Neural cell (in vitro differentiated cells): Measurements from ENCODE around the gene CDK5RAP2. TPM values are rescaled to one million over a fixed set of nuclear protein-coding genes. Genes with fewer than 3 reads are reported as not detected.

Source experiments
- H2AFZ ChIP-seq: fragments of 200-600, 300-800 bp; sonication (generic), shearing (Covaris generic); 2 replicates; pipeline ENCODE4 v1.6.0; 2014; ENCODE audit warnings: low read depth, mild to moderate bottlenecking, antibody characterized with exemption, low read length, moderate library complexity
- H3F3A ChIP-seq: fragments of 200-600 bp; shearing (Covaris generic); 2 replicates; pipeline ENCODE4 v1.6.1; 2016; ENCODE audit warnings: mild to moderate bottlenecking, moderate library complexity, mixed read lengths, antibody characterized with exemption, low read length; ENCODE audit not compliant: insufficient read depth, poor library complexity, severe bottlenecking
- H3K27ac ChIP-seq: fragments of 200-600, 300-800 bp; sonication (generic), shearing (Covaris generic); 2 replicates; pipeline ENCODE4 v1.5.1; 2014; ENCODE audit warnings: mild to moderate bottlenecking, low read length, moderate library complexity
- H3K27me3 ChIP-seq: fragments of 300-800, 200-600 bp; sonication (generic), shearing (Covaris generic); 2 replicates; pipeline ENCODE4 v1.6.0; 2014; ENCODE audit warnings: mild to moderate bottlenecking, low read depth, low read length, moderate library complexity; ENCODE audit not compliant: insufficient read depth
- H3K36me3 ChIP-seq: fragments of 300-800, 200-600 bp; sonication (generic), shearing (Covaris generic); 2 replicates; pipeline ENCODE4 v1.5.1; 2014; ENCODE audit warnings: mild to moderate bottlenecking, antibody characterized with exemption, low read length, moderate library complexity; ENCODE audit not compliant: insufficient read depth
- H3K4me2 ChIP-seq: fragments of 300-800, 200-600 bp; sonication (generic), shearing (Covaris generic); 2 replicates; pipeline ENCODE4 v1.6.0; 2014; ENCODE audit warnings: mild to moderate bottlenecking, low read length
- H3K4me3 ChIP-seq: fragments of 300-800, 200-600 bp; sonication (generic), shearing (Covaris generic); 2 replicates; pipeline ENCODE4 v1.5.1; 2014; ENCODE audit warnings: mild to moderate bottlenecking, low read length, moderate library complexity
- H3K79me2 ChIP-seq: fragments of 200-600 bp; shearing (Covaris generic); replicated peaks from 2 replicates; pipeline ENCODE4 v1.6.0; 2014; ENCODE audit warnings: mild to moderate bottlenecking, low read length, moderate library complexity; ENCODE audit not compliant: insufficient read depth
- H3K9ac ChIP-seq: fragments of 300-800, 200-600 bp; sonication (generic), shearing (Covaris generic); 2 replicates; pipeline ENCODE4 v1.6.1; 2016; ENCODE audit warnings: mild to moderate bottlenecking, low read length, mixed read lengths
- H3K9me2 ChIP-seq: fragments of 200-600 bp; shearing (Covaris generic); 2 replicates; pipeline ENCODE4 v1.6.1; 2016; ENCODE audit warnings: mild to moderate bottlenecking, low read length, mixed read lengths; ENCODE audit not compliant: insufficient read depth
- H3K9me3 ChIP-seq: fragments of 200-600, 300-800 bp; sonication (generic), shearing (Covaris generic); 2 replicates; pipeline ENCODE4 v1.6.1; 2016; ENCODE audit warnings: mild to moderate bottlenecking, mixed run types, low read length, moderate library complexity, mixed read lengths
- H4K20me1 ChIP-seq: fragments of 200-600 bp; shearing (Covaris generic); 2 replicates; pipeline ENCODE4 v1.6.1; 2016; ENCODE audit warnings: mild to moderate bottlenecking, mixed run types; ENCODE audit not compliant: insufficient read depth
- EP300 ChIP-seq: fragments of 450-650 bp; conservative IDR thresholded peaks from 2 replicates; pipeline ENCODE4 v1.6.1; 2014; ENCODE audit warnings: antibody characterized with exemption, mild to moderate bottlenecking, moderate library complexity; ENCODE audit not compliant: poor library complexity, severe bottlenecking
- EZH2 ChIP-seq: fragments of 200-600, 300-800 bp; shearing (Covaris generic), sonication (generic); IDR thresholded peaks from 2 replicates; pipeline ENCODE4 v1.6.1; 2014; ENCODE audit warnings: antibody characterized with exemption, low read length, borderline replicate concordance, mild to moderate bottlenecking; ENCODE audit not compliant: insufficient read depth, poor library complexity, severe bottlenecking
- MXI1 ChIP-seq: fragments of 450-650 bp; conservative IDR thresholded peaks from 2 replicates; pipeline ENCODE4 v1.6.1; 2014; ENCODE audit warnings: antibody characterized with exemption, mild to moderate bottlenecking; ENCODE audit not compliant: poor library complexity, severe bottlenecking
- POLR2AphosphoS5 ChIP-seq: IDR thresholded peaks from 2 replicates; pipeline ENCODE4 v1.6.1; 2012
- RAD21 ChIP-seq: fragments of 450-650 bp; conservative IDR thresholded peaks from 2 replicates; pipeline ENCODE4 v1.6.1; 2014; ENCODE audit warnings: antibody characterized with exemption, mild to moderate bottlenecking, moderate library complexity
- SMC3 ChIP-seq: fragments of 450-650 bp; conservative IDR thresholded peaks from 2 replicates; pipeline ENCODE4 v1.6.1; 2014; ENCODE audit warnings: antibody characterized with exemption, mild to moderate bottlenecking, moderate library complexity; ENCODE audit not compliant: poor library complexity
- TAF1 ChIP-seq: IDR thresholded peaks from 2 replicates; pipeline ENCODE4 v1.6.1; 2012; ENCODE audit warnings: low read depth
- polyA plus RNA-seq: library from polyadenylated mRNA; depleted of rRNA; stranded (reverse); fragments of >200 nt; gene quantifications from 2 replicates; pipeline ENCODE4 v1.2.3, GENCODE V29; 2014
- TF ChIP-seq, protein P1 (sequence below): fragments of 450-650 bp; IDR thresholded peaks from 2 replicates; pipeline ENCODE4 v1.5.1; 2014; ENCODE audit warnings: antibody characterized with exemption, mild to moderate bottlenecking, moderate library complexity; ENCODE audit not compliant: poor library complexity, severe bottlenecking
- TF ChIP-seq, protein P2 (sequence below): IDR thresholded peaks from 2 replicates; pipeline ENCODE4 v1.6.1; 2012; ENCODE audit warnings: borderline replicate concordance

Gene CDK5RAP2
- polyA plus RNA-seq, 1 donor from 2014 or later = 43.3 TPM

DNA sequence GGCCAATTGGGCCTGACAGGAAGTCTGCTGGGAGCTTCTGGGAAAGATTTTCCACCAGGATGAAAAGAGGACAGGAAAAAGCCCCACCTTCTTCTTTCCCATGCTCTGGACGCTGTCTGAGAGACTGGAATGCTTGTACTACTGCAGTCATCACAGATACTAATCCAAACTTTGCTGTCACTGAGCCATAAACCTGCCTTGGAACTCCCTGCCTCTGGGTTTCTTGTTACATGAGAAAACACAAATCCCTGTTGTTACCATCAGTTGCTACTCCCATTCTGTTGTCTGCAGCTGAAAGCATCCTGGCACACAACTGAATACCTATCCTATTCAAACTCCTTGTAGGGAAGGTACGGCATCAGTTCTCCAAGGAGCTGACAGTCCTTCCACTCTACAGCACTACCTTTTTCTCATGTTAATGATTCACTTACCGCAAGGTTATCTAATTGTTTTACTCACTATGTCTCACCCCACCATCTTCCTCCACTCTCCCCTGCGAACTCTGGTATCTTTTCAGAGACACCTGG is 167.5 kb downstream of the CDK5RAP2 start:
- no peak for TF ChIP-seq EZH2
- TF ChIP-seq, protein P1, sequence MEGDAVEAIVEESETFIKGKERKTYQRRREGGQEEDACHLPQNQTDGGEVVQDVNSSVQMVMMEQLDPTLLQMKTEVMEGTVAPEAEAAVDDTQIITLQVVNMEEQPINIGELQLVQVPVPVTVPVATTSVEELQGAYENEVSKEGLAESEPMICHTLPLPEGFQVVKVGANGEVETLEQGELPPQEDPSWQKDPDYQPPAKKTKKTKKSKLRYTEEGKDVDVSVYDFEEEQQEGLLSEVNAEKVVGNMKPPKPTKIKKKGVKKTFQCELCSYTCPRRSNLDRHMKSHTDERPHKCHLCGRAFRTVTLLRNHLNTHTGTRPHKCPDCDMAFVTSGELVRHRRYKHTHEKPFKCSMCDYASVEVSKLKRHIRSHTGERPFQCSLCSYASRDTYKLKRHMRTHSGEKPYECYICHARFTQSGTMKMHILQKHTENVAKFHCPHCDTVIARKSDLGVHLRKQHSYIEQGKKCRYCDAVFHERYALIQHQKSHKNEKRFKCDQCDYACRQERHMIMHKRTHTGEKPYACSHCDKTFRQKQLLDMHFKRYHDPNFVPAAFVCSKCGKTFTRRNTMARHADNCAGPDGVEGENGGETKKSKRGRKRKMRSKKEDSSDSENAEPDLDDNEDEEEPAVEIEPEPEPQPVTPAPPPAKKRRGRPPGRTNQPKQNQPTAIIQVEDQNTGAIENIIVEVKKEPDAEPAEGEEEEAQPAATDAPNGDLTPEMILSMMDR = no peak
- TF ChIP-seq EP300 = no peak
- TF ChIP-seq, protein P2, sequence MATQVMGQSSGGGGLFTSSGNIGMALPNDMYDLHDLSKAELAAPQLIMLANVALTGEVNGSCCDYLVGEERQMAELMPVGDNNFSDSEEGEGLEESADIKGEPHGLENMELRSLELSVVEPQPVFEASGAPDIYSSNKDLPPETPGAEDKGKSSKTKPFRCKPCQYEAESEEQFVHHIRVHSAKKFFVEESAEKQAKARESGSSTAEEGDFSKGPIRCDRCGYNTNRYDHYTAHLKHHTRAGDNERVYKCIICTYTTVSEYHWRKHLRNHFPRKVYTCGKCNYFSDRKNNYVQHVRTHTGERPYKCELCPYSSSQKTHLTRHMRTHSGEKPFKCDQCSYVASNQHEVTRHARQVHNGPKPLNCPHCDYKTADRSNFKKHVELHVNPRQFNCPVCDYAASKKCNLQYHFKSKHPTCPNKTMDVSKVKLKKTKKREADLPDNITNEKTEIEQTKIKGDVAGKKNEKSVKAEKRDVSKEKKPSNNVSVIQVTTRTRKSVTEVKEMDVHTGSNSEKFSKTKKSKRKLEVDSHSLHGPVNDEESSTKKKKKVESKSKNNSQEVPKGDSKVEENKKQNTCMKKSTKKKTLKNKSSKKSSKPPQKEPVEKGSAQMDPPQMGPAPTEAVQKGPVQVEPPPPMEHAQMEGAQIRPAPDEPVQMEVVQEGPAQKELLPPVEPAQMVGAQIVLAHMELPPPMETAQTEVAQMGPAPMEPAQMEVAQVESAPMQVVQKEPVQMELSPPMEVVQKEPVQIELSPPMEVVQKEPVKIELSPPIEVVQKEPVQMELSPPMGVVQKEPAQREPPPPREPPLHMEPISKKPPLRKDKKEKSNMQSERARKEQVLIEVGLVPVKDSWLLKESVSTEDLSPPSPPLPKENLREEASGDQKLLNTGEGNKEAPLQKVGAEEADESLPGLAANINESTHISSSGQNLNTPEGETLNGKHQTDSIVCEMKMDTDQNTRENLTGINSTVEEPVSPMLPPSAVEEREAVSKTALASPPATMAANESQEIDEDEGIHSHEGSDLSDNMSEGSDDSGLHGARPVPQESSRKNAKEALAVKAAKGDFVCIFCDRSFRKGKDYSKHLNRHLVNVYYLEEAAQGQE = no peak
- TF ChIP-seq SMC3 = no peak
- no peak for TF ChIP-seq RAD21
- TF ChIP-seq TAF1 = no peak
- TF ChIP-seq MXI1 = no peak
- TF ChIP-seq POLR2AphosphoS5 = no peak
- Histone ChIP-seq H3F3A (peaks cover 3% of the 10 kb centered on the region), H2AFZ (no peak overlapping the region), H3K27me3 (no peaks in the 10 kb centered on the region), H3K27ac (no peak overlapping the region), H3K9me2 (no peaks in the 10 kb centered on the region), H3K36me3 (peaks cover 4% of the 10 kb centered on the region), H3K4me2 (no peak overlapping the region), H3K4me3 (no peak overlapping the region), H3K79me2 (no peaks in the 10 kb centered on the region), H3K9ac (no peak overlapping the region), H4K20me1 (no peaks in the 10 kb centered on the region), H3K9me3 (no peaks in the 10 kb centered on the region)

DNA sequence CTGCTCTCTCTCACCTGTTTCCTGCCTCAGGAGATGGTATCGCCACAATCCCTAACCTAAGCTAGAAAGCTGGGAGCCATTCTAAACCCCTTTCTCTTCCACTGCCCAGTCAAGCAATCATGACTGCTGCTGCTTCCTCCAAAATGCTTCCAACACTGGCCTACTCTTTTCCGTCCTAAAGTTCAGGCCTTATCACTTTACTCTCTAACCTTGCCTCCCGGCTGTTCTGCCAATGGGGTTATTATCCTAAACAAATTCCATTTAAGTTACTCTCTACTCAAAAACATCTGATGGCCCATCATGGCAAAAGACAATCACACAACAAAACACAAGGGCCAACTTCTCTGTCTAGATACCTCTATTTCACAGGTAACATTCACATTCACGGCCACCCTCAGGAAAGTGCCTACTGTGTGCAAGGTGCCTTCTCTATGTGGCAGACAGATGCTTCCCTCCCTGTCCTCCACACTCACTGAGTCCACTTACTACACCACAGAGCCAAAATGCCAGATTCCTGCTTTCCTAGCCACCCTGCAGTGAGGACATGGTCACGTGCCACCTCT is 168.0 kb downstream of the CDK5RAP2 start:
- Histone ChIP-seq H3K9me2 (no peaks in the 10 kb centered on the region), H3K9ac (no peak overlapping the region), H3K4me2 (no peak overlapping the region), H3K9me3 (no peaks in the 10 kb centered on the region), H4K20me1 (no peaks in the 10 kb centered on the region), H3K36me3 (peaks cover 4% of the 10 kb centered on the region), H3K4me3 (no peak overlapping the region), H3K79me2 (no peaks in the 10 kb centered on the region), H3K27ac (no peak overlapping the region), H3F3A (peaks cover 3% of the 10 kb centered on the region), H2AFZ (no peak overlapping the region), H3K27me3 (no peaks in the 10 kb centered on the region)
- TF ChIP-seq POLR2AphosphoS5 (no peak), EP300 (no peak), EZH2 (no peak), SMC3 (no peak), TAF1 (no peak), MXI1 (no peak), RAD21 (no peak)
- TF ChIP-seq, protein P2 = no peak
- TF ChIP-seq, protein P1 = no peak
